Erythroblast (primary cell): Measurements from ENCODE around the gene LANCL3.

Experiments
- GATA1 ChIP-seq: IDR thresholded peaks from 2 replicates; pipeline ENCODE4 v1.6.1; 2011; ENCODE audit warnings: low read depth, mild to moderate bottlenecking, control low read depth, low read length, moderate library complexity
- POLR2A ChIP-seq: IDR thresholded peaks from 2 replicates; pipeline ENCODE4 v1.6.1; 2011; ENCODE audit warnings: mild to moderate bottlenecking, low read length

DNA sequence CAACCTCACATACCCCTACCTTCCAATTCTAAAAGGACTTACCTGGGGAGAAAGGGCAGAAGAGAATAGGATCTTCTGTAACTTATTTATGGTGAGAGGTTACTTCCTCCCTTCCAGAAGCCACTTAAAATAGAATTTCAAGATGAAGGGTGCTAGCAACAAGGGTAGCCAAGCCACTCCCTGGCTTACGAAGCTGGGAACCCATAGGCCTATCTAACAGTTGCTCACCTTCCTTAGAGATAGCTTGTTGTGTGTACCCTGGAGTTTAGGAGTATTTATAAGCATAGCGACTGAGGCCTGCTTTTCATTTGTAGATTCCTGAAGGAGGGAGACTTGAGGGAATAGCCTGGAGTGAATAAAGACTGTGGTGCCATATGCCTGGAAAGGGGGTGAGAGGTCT lies 143.0 kb downstream of the LANCL3 start:
- TF ChIP-seq POLR2A, result no peak
- no peak for TF ChIP-seq GATA1
